ENCODE measurements around the gene PKD1.

PKD1 gene

GRCh38 chr16:2135770-2136490 lies at the start of gene PKD1:
Gene PKD1 (minus strand): TSS chr16:2135898. CDS start chr16:2135689, 209 bp downstream.
- DNase-seq (ENCODE audit: low read depth): peak; percentile 99

- DNase-seq (ENCODE audit: low read depth): no peak
Measured at GRCh38 chr16:2184962-2185361, 49.3 kb upstream of the PKD1 start.

- no peak for DNase-seq (ENCODE audit: low read depth)
Measured at GRCh38 chr16:2184346-2184745, 48.6 kb upstream of the PKD1 start.

GRCh38 chr16:2183671-2184070 lies 48.0 kb upstream of the PKD1 start:
- DNase-seq (ENCODE audit: low read depth): no peak

- DNase-seq (ENCODE audit: low read depth): no peak
Measured at GRCh38 chr16:2181952-2182351, 46.3 kb upstream of the PKD1 start.

- no peak for DNase-seq (ENCODE audit: low read depth)
Measured at GRCh38 chr16:2180962-2181923, 45.5 kb upstream of the PKD1 start.

GRCh38 chr16:2180461-2180860 lies 44.8 kb upstream of the PKD1 start:
- no peak for DNase-seq (ENCODE audit: low read depth)

- DNase-seq (ENCODE audit: low read depth): no peak
Measured at GRCh38 chr16:2179576-2179975, 43.9 kb upstream of the PKD1 start.

- DNase-seq (ENCODE audit: low read depth): no peak
Measured at GRCh38 chr16:2179107-2179501, 43.4 kb upstream of the PKD1 start.

- no peak for DNase-seq (ENCODE audit: low read depth)
Measured at GRCh38 chr16:2178321-2179106, 42.8 kb upstream of the PKD1 start.

GRCh38 chr16:2177561-2177960 lies 41.9 kb upstream of the PKD1 start:
- no peak for DNase-seq (ENCODE audit: low read depth)

- no peak for DNase-seq (ENCODE audit: low read depth)
Measured at GRCh38 chr16:2177101-2177500, 41.4 kb upstream of the PKD1 start.

GRCh38 chr16:2176047-2176446 lies 40.3 kb upstream of the PKD1 start:
- DNase-seq (ENCODE audit: low read depth): no peak

- no peak for DNase-seq (ENCODE audit: low read depth)
Measured at GRCh38 chr16:2175454-2175853, 39.8 kb upstream of the PKD1 start.

GRCh38 chr16:2174396-2175131 lies 38.9 kb upstream of the PKD1 start:
- DNase-seq (ENCODE audit: low read depth): no peak

- DNase-seq (ENCODE audit: low read depth): no peak
Measured at GRCh38 chr16:2173916-2174315, 38.2 kb upstream of the PKD1 start.

GRCh38 chr16:2173366-2173765 lies 37.7 kb upstream of the PKD1 start:
- no peak for DNase-seq (ENCODE audit: low read depth)

GRCh38 chr16:2172688-2173335 lies 37.1 kb upstream of the PKD1 start:
- no peak for DNase-seq (ENCODE audit: low read depth)

- DNase-seq (ENCODE audit: low read depth): no peak
Measured at GRCh38 chr16:2171601-2172178, 36.0 kb upstream of the PKD1 start.

GRCh38 chr16:2170587-2171435 lies 35.1 kb upstream of the PKD1 start:
- DNase-seq (ENCODE audit: low read depth): no peak

Data from activated T-cell treated with anti-CD3 and anti-CD28 coated beads for 24 hours (primary cell).